NT2/D1 (cell line): ENCODE results near the gene SLC1A7.

ENCODE experiments used
- SUZ12 ChIP-seq: IDR thresholded peaks from 2 replicates; pipeline ENCODE4 v1.6.1; 2011; ENCODE audit not compliant: insufficient read length, insufficient read depth; ENCODE audit errors: extremely low read depth
- YY1 ChIP-seq: IDR thresholded peaks from 2 replicates; pipeline ENCODE4 v1.6.1; 2011; ENCODE audit not compliant: insufficient read length, insufficient read depth
- ZNF274 ChIP-seq: IDR thresholded peaks from 2 replicates; pipeline ENCODE4 v1.6.1; 2011; ENCODE audit warnings: mild to moderate bottlenecking, low read depth, low read length

- no peak for TF ChIP-seq ZNF274
- no peak for TF ChIP-seq SUZ12
- no peak for TF ChIP-seq YY1
Measured at GRCh38 chr1:53144201-53144600, 1.8 kb upstream of the SLC1A7 start.
